Cardiac muscle cell (in vitro differentiated cells and primary cell): ENCODE results near the gene AATF. TPM values are rescaled to one million over a fixed set of nuclear protein-coding genes. Genes with fewer than 3 reads are reported as not detected.

ENCODE experiments used
- DNase-seq, 2 donors: peaks; one replicate each; pipeline versions ENCODE4 v3.0.0 to v3.0.0-alpha.2; 2010 to 2017; ENCODE audit warnings: low read depth in 1 of 2, low spot score in 1 of 2
- H3K27ac ChIP-seq: fragments of 200-600 bp; sonication (generic); 2 replicates; pipeline ENCODE4 v1.5.1; 2016
- H3K27me3 ChIP-seq: fragments of 200-600 bp; sonication (generic); 2 replicates; pipeline ENCODE4 v1.6.0; 2016; ENCODE audit warnings: control low read depth
- H3K36me3 ChIP-seq: fragments of 200-600 bp; sonication (generic); 2 replicates; pipeline ENCODE4 v1.5.1; 2016; ENCODE audit warnings: control low read depth
- H3K4me1 ChIP-seq: fragments of 200-600 bp; sonication (generic); 2 replicates; pipeline ENCODE4 v1.8.1; 2017; ENCODE audit warnings: low read depth, mild to moderate bottlenecking, mixed run types
- H3K4me3 ChIP-seq: fragments of 200-600 bp; sonication (generic); 2 replicates; pipeline ENCODE4 v1.5.1; 2016; ENCODE audit warnings: mild to moderate bottlenecking
- H3K9me3 ChIP-seq: fragments of 200-600 bp; sonication (generic); 2 replicates; pipeline ENCODE4 v1.5.1; 2017; ENCODE audit warnings: low read depth, mild to moderate bottlenecking, control low read depth
- CTCF ChIP-seq: IDR thresholded peaks from 2 replicates; pipeline ENCODE4 v1.5.1; 2012; ENCODE audit warnings: low read depth, mild to moderate bottlenecking, low read length
- polyA plus RNA-seq: library from polyadenylated mRNA; unstranded; fragments of >200 nt; fragmentation: Nextera tagmentation; extraction: Ambion mirVana; gene quantifications from 2 replicates; pipeline ENCODE4 v1.2.1, GENCODE V29; 2016
- total RNA-seq: library from RNA; depleted of rRNA; stranded (reverse); fragments of >200 nt; gene quantifications from 2 replicates; pipeline ENCODE4 v1.2.3, GENCODE V29; 2016

The AATF gene
- total and polyA plus RNA-seq, 2 experiments from 2014 or later = 43.3 to 50.2 TPM

- DNase-seq = no peak
- H3K36me3 ChIP-seq = no peaks in the 10 kb centered on the region
- H3K4me1 ChIP-seq = peaks cover 14% of the 10 kb centered on the region
Measured at GRCh38 chr17:37088913-37089312, 140.2 kb downstream of the AATF start.

GRCh38 chr17:37089956-37090355, 141.2 kb downstream of the AATF start:
- H3K27ac ChIP-seq = peak overlapping the region; percentile 35
- H3K27me3 ChIP-seq = no peaks in the 10 kb centered on the region
- DNase-seq = peak in 1 of 2 donors; percentile 11
- no peaks in the 10 kb centered on the region for H3K9me3 ChIP-seq
- no peaks in the 10 kb centered on the region for H3K36me3 ChIP-seq
- no peak overlapping the region for H3K4me3 ChIP-seq
- H3K4me1 ChIP-seq = peaks cover 22% of the 10 kb centered on the region
- TF ChIP-seq CTCF = no peak

More at GRCh38 chr17:37088913-37089312, 140.2 kb downstream of the AATF start:
- Histone ChIP-seq H3K4me3 (no peak overlapping the region), H3K27me3 (no peaks in the 10 kb centered on the region), H3K9me3 (no peaks in the 10 kb centered on the region), H3K27ac (no peak overlapping the region)
- TF ChIP-seq CTCF = no peak

GRCh38 chr17:37090941-37091340, 142.2 kb downstream of the AATF start:
- Histone ChIP-seq H3K27ac (peak overlapping the region; percentile 35), H3K4me1 (peaks cover 32% of the 10 kb centered on the region), H3K27me3 (no peaks in the 10 kb centered on the region), H3K36me3 (no peaks in the 10 kb centered on the region), H3K9me3 (no peaks in the 10 kb centered on the region), H3K4me3 (no peak overlapping the region)
- no peak for TF ChIP-seq CTCF
- no peak for DNase-seq

GRCh38 chr17:37092071-37092470, 143.3 kb downstream of the AATF start:
- Histone ChIP-seq H3K4me3 (no peak overlapping the region), H3K36me3 (peaks cover 4% of the 10 kb centered on the region), H3K27me3 (no peaks in the 10 kb centered on the region), H3K27ac (no peak overlapping the region), H3K4me1 (peaks cover 39% of the 10 kb centered on the region), H3K9me3 (no peaks in the 10 kb centered on the region)
- no peak for TF ChIP-seq CTCF
- DNase-seq = no peak

- TF ChIP-seq CTCF = no peak
Measured at GRCh38 chr17:37092701-37093100, 143.9 kb downstream of the AATF start.

GRCh38 chr17:37094391-37094790, 145.6 kb downstream of the AATF start:
- Histone ChIP-seq H3K4me1 (peaks cover 58% of the 10 kb centered on the region), H3K9me3 (no peaks in the 10 kb centered on the region), H3K36me3 (peaks cover 4% of the 10 kb centered on the region), H3K27me3 (no peaks in the 10 kb centered on the region), H3K27ac (peak overlapping the region; percentile 73), H3K4me3 (no peak overlapping the region)
- DNase-seq = no peak
- no peak for TF ChIP-seq CTCF

More at GRCh38 chr17:37092701-37093100, 143.9 kb downstream of the AATF start:
- no peak overlapping the region for H3K27ac ChIP-seq
- no peaks in the 10 kb centered on the region for H3K9me3 ChIP-seq
- DNase-seq = no peak
- no peak overlapping the region for H3K4me3 ChIP-seq
- peaks cover 4% of the 10 kb centered on the region for H3K36me3 ChIP-seq
- H3K4me1 ChIP-seq = peaks cover 42% of the 10 kb centered on the region
- no peaks in the 10 kb centered on the region for H3K27me3 ChIP-seq
